Large intestine (tissue), 3 donors: Measurements from ENCODE around the gene SMIM1. TPM values are rescaled to one million over a fixed set of nuclear protein-coding genes. Genes with fewer than 3 reads are reported as not detected.

Experiments used
- DNase-seq, 2 donors: peaks; one replicate each; pipeline versions ENCODE4 v3.0.0 to v3.0.0-alpha.2; 2013
- H3K27ac ChIP-seq: one replicate; pipeline ENCODE4 v1.5.1; 2013; ENCODE audit warnings: low read length
- H3K27me3 ChIP-seq: 2 replicates; pipeline ENCODE4 v1.6.1; 2013; ENCODE audit warnings: low read length; ENCODE audit not compliant: control insufficient read depth, insufficient read depth
- H3K36me3 ChIP-seq: 2 replicates; pipeline ENCODE4 v1.6.1; 2013; ENCODE audit warnings: low read length; ENCODE audit not compliant: control insufficient read depth, insufficient read depth
- H3K4me1 ChIP-seq: one replicate; pipeline ENCODE4 v1.6.1; 2013; ENCODE audit warnings: low read length; ENCODE audit not compliant: control insufficient read depth, insufficient read depth
- H3K4me3 ChIP-seq: one replicate; pipeline ENCODE4 v1.5.1; 2013; ENCODE audit warnings: low read length
- H3K9me3 ChIP-seq: one replicate; pipeline ENCODE4 v1.6.1; 2013; ENCODE audit warnings: mild to moderate bottlenecking, low read depth, low read length, moderate library complexity; ENCODE audit not compliant: control insufficient read depth
- WGBS: methylation state at CpG from one replicate; pipeline ENCODE4 v1.1.5; 2013; ENCODE audit warnings: low lambda C conversion rate; ENCODE audit not compliant: insufficient coverage; 5-methylcytosine and 5-hydroxymethylcytosine counted together
- polyA plus RNA-seq: library from polyadenylated mRNA; unstranded; fragments of 120-200 nt; gene quantifications from one replicate; pipeline ENCODE4 v1.2.1, GENCODE V29; 2013

Gene SMIM1
- polyA plus RNA-seq, 1 donor = 66.0 TPM

DNA sequence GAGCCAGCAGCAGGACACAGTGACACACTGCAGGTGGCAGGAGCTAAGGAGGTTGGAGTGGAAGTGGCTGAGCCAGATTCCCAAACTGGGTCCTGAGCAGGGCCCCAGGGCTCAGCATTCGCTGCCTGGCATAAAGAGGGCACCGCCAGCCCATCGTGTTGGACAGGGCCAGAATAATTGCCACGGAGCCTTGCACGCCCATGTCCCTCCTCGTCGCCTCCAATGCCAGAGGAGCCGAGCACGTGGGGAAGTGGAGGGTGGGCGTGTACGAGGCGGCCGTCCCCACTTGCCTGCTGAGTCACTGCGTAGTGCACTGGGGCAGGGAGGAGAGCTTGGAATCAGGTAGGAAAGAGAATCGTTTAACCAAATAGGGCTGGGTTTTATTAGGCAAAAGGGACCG is 49.9 kb downstream of the SMIM1 start:
- H3K9me3 ChIP-seq = no peaks in the 10 kb centered on the region
- H3K4me1 ChIP-seq = no peaks in the 10 kb centered on the region
- H3K4me3 ChIP-seq = no peak overlapping the region
- no CpG with 5 or more reads among the region's 16 CpGs for WGBS
- no peaks in the 10 kb centered on the region for H3K27me3 ChIP-seq
- no peak for DNase-seq
- H3K27ac ChIP-seq = no peak overlapping the region
- H3K36me3 ChIP-seq = peaks cover 72% of the 10 kb centered on the region

DNA sequence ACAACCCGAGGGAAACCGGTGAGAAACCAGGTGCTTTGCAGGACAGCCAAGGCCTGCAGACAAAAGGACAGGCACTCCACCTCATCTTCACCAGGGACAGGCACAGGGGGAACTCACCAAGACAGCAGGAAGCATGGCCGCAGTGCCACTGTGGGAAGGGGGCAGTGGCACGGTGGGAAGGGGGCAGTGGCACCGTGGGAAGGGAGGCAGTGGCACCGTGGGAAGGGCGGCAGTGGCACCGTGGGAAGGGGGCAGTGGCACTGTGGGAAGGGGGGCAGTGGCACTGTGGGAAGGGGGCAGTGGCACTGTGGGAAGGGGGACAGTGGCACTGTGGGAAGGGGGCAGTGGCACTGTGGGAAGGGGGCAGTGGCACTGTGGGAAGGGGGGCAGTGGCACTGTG is 52.1 kb downstream of the SMIM1 start:
- H3K4me1 ChIP-seq = no peaks in the 10 kb centered on the region
- DNase-seq = no peak
- no peak overlapping the region for H3K27ac ChIP-seq
- H3K36me3 ChIP-seq = peaks cover 85% of the 10 kb centered on the region
- H3K9me3 ChIP-seq = no peaks in the 10 kb centered on the region
- no peaks in the 10 kb centered on the region for H3K27me3 ChIP-seq
- WGBS = no CpG with 5 or more reads among the region's 8 CpGs
- no peak overlapping the region for H3K4me3 ChIP-seq

GRCh38 chr1:3825356-3825755 is 52.8 kb downstream of the SMIM1 start:
- Histone ChIP-seq H3K27ac (no peak overlapping the region), H3K4me3 (no peak overlapping the region), H3K9me3 (no peaks in the 10 kb centered on the region), H3K4me1 (no peaks in the 10 kb centered on the region), H3K27me3 (no peaks in the 10 kb centered on the region), H3K36me3 (peaks cover 85% of the 10 kb centered on the region)
- no peak for DNase-seq
- no CpG with 5 or more reads among the region's 15 CpGs for WGBS

Other genes starting within 250 kb of the SMIM1 start
- 13.8 TPM for gene MEGF6, start 161.2 kb upstream of the SMIM1 start, polyA plus RNA-seq
- gene TPRG1L, start 147.7 kb upstream of the SMIM1 start, polyA plus RNA-seq = 81.6 TPM
- 15.6 TPM for gene WRAP73, start 122.6 kb upstream of the SMIM1 start, polyA plus RNA-seq
- gene TP73, start 120.2 kb upstream of the SMIM1 start, polyA plus RNA-seq = 0.55 TPM
- 0.03 TPM for gene CCDC27, start 20.3 kb upstream of the SMIM1 start, polyA plus RNA-seq
- gene LRRC47, start 23.7 kb downstream of the SMIM1 start, polyA plus RNA-seq = 47.9 TPM
- 31.5 TPM for gene CEP104, start 84.5 kb downstream of the SMIM1 start, polyA plus RNA-seq
- gene DFFB, start 84.7 kb downstream of the SMIM1 start, polyA plus RNA-seq = 10.6 TPM
- 28.4 TPM for gene C1orf174, start 127.5 kb downstream of the SMIM1 start, polyA plus RNA-seq